K562 (cell line): ENCODE data around the gene RASL10B.

ENCODE experiments used
- CEBPB ChIP-seq: fragments of 450-650 bp; IDR thresholded peaks from 2 replicates; pipeline ENCODE4 v1.6.1; 2016; ENCODE audit warnings: missing genetic modification characterization, missing compliant biosample characterization
- YY1 ChIP-seq, 3 experiments: IDR thresholded peaks; 2 replicates each; pipeline ENCODE4 v1.6.1; 2011; ENCODE audit warnings: low read length in 2 of 3, mild to moderate bottlenecking in 2 of 3, moderate library complexity in 2 of 3, borderline replicate concordance in 1 of 3, control low read depth in 1 of 3, low read depth in 1 of 3; ENCODE audit not compliant: insufficient read depth in 3 of 3, insufficient replicate concordance in 2 of 3, control insufficient read depth in 1 of 3, insufficient read length in 1 of 3; ENCODE audit errors: extremely low read depth in 1 of 3

DNA sequence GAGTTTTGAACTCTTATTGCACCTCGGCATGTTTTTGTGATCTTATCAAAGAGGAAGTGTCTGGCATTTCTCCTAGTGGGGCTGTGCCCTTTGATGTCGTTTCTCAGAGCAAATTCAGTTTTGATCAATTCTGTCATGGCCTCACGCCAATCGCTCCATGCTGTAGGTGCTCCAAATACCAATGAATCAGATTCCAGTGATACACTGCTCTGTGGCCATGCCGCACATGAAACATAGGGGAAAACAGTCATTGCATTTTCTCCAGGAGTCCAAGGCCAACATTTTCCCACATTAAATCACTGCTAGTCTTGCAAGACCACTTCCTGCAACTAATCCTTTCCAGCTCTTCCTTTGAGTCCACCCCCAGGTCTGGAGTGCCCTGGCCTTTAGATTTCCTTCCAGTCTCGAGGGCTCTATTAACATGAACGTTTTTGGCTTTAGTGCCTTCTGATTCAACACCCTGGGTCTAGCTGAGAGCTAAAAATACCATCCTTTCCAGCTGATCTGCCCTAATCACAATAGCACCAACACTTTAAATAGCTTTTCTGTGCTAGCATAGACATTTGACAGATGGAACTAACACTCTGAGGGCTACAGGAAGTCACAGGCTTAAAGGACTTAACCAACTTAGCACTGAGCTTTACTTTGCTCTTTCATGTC is 18.2 kb upstream of the RASL10B start:
- TF ChIP-seq CEBPB (no peak), YY1 (IDR thresholded peaks at IDR 0.05; ENCODE audit: borderline replicate concordance in 1 of 3, control insufficient read depth in 1 of 3, extremely low read depth in 1 of 3, insufficient read depth in 3 of 3, insufficient read length in 1 of 3, insufficient replicate concordance in 2 of 3, low read depth in 1 of 3, low read length in 2 of 3) (no peak)
